GM18505 (cell line): Measurements from ENCODE around the gene STAB1.

Experiments
- ATAC-seq: cut with Tn5 transposase; IDR thresholded peaks from one replicate; pipeline ENCODE4 v1.9.1; 2021; ENCODE audit not compliant: unreplicated experiment
- POLR2A ChIP-seq: IDR thresholded peaks from 4 replicates; pipeline ENCODE4 v1.6.1; 2011; ENCODE audit warnings: borderline replicate concordance; ENCODE audit not compliant: insufficient read depth, insufficient read length; ENCODE audit errors: extremely low read depth

STAB1 gene

GRCh38 chr3:52470920-52471319 is 24.2 kb upstream of the STAB1 start:
- TF ChIP-seq POLR2A = no peak

GRCh38 chr3:52471371-52472238 is 23.5 kb upstream of the STAB1 start:
- no peak for TF ChIP-seq POLR2A
- no peak for ATAC-seq

More at GRCh38 chr3:52470920-52471319, 24.2 kb upstream of the STAB1 start:
- ATAC-seq = no peak

DNA sequence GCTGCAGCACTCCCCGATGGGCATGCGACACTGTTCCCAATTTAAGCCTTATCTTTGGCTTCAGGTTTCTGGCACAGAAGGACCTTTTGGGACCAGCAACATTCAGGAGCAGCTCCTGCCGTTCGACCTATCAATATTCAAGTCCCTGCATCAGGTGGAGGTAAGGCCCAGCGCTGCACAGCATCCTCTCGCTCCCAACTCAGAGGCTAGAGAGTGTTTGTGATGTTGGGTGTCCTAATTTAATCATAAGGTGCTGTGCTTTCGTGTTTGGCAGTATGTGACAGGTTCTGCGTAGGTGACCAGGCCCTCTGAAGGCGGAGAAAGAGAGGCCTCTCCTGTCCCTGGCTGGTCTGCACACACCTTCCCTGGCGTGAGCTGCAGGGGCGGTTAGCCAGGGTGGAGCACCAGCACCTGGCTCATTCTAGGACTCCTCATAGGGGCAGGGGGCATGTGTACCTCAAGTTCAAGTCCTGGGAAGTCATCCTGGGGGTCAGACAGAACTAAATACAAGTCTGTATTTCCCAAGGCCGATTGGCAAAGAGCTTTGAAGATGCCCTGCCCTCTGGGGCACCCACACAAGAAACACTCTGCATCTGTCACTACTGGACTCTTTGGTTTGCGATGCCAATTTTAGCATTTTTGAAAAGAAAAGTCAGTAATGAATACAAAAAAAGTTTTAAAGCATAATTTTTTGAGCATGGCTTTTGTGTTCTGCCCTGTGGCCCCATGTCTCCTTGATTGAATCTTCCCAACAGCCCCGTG is 22.7 kb upstream of the STAB1 start:
- TF ChIP-seq POLR2A = no peak
- no peak for ATAC-seq

- no peak for TF ChIP-seq POLR2A
- ATAC-seq = no peak
Observed at GRCh38 chr3:52473026-52473425, 22.1 kb upstream of the STAB1 start.

DNA sequence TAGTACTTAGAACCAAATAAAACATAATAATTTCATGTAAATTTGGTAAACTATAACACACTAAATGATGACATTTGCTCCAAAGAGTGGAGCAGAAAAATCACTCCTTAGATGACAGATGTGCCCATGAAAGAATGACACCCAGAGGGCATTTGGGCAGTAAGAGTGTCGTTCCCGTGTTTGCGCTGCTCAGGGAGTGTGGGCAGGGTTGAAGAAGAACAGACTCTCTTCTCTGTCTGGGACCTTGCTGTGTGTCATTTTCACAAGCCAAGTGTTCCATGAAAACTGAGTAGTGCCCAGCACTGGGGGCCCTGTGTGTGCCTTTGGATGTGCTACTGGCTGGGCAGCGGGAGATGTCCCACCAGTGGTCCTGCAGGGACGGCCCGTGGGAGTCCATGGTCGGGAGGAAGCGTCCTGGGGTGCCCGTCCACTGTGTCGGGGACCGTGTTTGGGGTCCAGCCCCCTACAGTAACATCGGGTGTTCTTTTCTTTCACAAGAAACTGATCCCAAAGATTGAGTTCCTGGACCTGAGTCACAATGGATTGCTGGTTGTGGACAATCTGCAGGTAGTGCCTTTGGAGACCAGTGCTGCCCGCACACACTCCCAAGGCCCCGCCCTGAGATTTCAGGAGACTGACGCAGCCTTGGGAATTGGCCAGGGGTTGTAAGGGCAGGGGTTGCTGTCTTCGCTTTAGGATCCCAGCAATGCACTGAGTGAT is 17.9 kb upstream of the STAB1 start:
- TF ChIP-seq POLR2A = no peak
- no peak for ATAC-seq

- ATAC-seq = no peak
- no peak for TF ChIP-seq POLR2A
Observed at GRCh38 chr3:52477796-52478095, 17.4 kb upstream of the STAB1 start.

DNA sequence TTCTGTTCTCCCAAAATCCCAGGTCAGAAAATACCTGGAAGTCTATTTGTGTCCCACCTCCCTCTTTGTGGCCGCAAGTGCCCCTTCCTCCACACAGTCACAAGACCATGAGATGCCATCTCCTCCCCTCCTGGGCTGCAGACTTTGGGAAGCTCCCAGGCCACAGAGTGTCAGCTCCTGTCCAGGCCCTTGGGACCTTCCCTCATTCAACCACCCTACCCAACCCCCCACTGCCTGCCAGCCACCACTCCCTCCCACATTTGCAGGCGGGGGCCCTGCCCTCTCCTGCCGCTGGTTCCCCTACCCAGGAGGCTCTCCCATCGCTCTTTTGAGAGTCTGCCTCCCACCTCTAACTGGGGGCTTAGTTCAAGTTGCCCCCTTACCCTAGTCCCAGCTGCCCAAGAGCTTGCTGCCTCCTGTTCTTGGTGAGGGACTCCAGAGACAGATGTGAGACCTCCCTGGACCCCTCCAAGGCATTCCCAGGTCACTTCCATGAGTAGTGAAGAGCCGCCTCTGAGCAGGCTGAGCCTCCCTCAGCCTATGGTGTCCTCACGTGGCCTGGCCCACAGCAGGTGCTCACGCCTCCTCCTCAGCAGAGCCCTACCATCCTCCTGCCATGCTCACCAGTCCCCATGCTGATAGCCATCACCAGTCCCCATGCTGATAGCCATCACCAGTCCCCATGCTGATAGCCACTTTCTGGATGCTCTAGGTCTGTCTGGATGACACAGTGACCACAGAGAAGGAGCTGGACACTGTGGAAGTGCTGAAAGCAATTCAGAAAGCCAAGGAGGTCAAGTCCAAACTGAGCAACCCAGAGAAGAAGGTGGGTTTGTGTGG is 15.9 kb upstream of the STAB1 start:
- ATAC-seq = no peak
- no peak for TF ChIP-seq POLR2A

DNA sequence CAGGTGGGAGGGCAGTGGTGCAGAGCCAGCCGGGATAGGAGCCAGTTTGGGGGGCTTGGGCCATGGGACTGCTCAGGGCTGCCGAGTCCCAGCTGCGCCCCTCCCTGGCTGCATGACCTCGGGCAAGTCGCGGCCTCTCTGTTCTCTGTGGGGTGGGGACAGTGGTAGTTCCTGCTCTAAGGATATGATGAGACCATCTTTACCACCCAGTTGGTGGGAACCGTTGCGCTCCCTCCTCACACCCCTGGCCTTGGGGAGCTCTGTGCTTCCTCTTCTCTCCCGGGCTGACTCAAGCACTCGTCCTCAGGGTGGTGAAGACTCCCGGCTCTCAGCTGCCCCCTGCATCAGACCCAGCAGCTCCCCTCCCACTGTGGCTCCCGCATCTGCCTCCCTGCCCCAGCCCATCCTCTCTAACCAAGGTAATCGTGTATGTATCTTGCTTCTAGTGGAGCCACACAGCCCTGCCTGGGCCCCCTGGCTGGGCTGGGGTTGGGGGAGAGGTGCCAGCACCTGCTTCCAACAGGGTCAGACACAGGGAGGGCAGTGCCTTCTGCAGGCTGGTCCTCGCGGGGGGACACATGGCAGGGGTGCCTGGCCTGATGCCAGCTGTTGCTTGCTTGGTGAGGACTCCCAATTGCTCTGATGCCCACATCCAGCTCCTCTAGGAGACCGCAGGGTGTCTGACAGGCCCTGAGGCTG is 15.1 kb upstream of the STAB1 start:
- TF ChIP-seq POLR2A = no peak
- ATAC-seq = no peak

- TF ChIP-seq POLR2A = no peak
- ATAC-seq = no peak
Observed at GRCh38 chr3:52480768-52481715, 14.1 kb upstream of the STAB1 start.

DNA sequence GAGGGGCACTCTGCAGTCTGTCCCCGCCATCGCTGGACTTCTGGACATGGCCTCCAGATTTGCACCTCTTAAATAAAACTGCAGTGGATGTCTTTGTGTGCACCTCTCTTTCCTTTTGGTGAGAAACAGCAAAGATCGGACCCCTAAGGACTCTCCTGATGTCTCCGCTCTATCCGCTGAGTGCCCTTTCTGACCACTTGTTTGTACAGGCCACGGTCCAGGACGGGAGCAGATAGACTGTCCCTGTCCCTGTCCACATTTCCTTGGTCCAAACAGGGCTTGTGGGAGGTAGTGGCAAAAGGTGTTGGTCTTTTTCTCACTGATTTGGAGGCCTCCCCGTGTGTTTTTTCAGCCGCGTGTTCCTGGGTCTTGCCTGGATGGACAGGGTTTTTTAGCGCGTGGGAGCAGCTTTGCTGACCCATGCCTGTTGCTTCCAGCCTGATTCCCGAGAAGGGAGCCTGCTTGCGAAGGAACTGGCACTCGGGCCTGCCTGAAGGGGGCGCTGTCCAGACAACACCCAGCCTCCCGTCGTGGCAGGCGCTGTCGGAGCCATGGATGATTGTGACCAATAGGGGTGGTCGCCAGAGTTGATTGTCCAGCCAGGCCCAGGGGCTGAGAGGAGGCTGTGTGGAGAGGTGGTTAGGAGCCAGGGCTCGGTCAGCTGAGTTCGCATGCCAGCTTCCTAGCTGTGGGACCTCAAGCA is 13.2 kb upstream of the STAB1 start:
- no peak for TF ChIP-seq POLR2A

DNA sequence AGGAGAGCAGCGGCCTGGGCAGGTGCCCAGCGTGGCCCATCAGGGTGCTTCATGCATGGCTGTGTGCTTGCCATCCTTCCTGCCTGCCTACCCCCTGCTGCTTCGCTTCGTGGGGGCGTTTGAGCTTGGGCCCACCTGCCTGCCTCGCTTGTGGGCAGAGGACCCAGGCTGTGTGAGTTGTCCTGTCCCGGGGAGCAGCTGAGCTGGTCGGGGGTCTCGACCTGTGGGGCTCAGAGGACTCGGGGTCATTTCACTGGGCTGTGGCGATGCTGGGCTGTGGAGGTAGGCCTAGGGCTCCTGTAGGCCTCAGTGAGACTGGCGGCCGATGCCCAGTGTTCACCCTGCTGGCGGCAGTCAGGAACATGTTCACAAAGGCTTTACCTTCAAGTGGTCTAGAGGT is 12.1 kb upstream of the STAB1 start:
- no peak for ATAC-seq
- TF ChIP-seq POLR2A = no peak

More for the DNA sequence above, 13.2 kb upstream of the STAB1 start:
- ATAC-seq = no peak
